Lung microvascular endothelial cell (primary cell): Measurements from ENCODE around the gene REV3L. TPM values are rescaled to one million over a fixed set of nuclear protein-coding genes. Genes with fewer than 3 reads are reported as not detected.
"Not testable (repeated sequence)": the region's sequence is repeated elsewhere in the genome, so short reads cannot be mapped to it uniquely, and the experiment has no call there.

Source experiments
- DNase-seq, 2 donors: peaks; one replicate each; pipeline versions ENCODE4 v3.0.0 to v3.0.0-alpha.2; 2010; ENCODE audit warnings: low read depth in 2 of 2
- total RNA-seq: library from RNA; depleted of rRNA; stranded (reverse); fragments of >200 nt; gene quantifications from 2 replicates; pipeline ENCODE4 v1.2.1, GENCODE V29; 2014

The REV3L gene
- total RNA-seq, 1 donor from 2014 or later: 18.8 TPM

DNA sequence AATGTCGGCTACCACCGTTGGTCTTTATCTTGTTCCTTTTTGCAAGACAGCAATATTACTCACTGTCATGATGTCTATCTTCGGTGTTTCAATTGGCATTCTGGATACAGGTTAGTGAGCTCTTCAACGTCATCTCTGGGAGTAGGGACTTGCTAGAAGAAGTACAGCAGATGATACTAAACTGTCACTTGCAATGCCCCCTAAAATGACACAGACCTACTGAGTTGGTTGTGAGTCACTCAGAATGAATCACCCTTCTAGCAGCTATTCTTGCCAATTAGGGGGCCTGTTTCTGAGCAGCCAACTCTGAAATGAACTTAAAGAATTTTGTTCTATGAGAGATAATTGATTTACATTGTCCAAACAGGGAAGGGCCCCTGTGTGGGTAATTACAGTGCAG is 219.2 kb downstream of the REV3L start:
- DNase-seq: peak; percentile 6 to 76

GRCh38 chr6:111260570-111261298 is 222.3 kb downstream of the REV3L start:
- DNase-seq: no peak

GRCh38 chr6:111259089-111259831 is 223.8 kb downstream of the REV3L start:
- peak; percentile 100 for DNase-seq

- DNase-seq: no peak
Measured at GRCh38 chr6:111258615-111259088, 224.4 kb downstream of the REV3L start.

GRCh38 chr6:111258010-111258409 is 225.0 kb downstream of the REV3L start:
- no peak for DNase-seq

DNA sequence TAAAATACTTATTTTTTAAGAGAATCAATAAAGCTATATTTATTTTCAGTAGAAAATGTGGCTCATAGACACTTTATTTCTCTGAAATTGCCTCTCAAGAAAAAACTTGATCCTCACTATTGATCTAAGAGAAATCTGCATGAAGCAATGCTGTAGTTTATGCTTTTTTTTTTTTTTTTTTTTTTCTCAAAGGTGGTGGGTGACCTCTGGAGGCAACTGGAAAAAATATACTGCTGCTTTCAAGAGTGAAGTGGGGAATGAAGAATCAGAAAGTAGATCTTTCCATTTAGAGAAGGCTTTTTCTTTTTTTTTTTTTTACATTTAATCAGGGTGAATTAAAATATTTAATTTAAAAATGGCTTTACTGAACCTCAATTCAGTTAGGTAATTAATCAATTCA is 226.4 kb downstream of the REV3L start:
- DNase-seq: no peak

DNA sequence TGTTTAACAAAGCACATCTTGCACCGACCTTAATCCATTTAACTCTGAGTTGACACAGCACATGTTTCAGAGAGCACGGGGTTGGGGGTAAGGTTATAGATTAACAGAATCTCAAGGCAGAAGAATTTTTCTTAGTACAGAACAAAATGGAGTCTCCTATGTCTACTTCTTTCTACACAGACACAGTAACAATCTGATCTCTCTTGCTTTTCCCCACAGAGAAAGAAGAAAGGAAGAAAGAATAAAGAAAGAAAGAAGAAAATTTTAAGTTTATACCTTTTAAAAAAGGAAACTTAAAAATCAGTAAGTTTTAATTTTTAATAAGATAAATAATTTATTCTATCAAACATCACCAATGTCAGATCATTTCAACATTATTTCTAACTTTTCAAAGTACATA is 227.2 kb downstream of the REV3L start:
- not testable (repeated sequence) for DNase-seq

DNA sequence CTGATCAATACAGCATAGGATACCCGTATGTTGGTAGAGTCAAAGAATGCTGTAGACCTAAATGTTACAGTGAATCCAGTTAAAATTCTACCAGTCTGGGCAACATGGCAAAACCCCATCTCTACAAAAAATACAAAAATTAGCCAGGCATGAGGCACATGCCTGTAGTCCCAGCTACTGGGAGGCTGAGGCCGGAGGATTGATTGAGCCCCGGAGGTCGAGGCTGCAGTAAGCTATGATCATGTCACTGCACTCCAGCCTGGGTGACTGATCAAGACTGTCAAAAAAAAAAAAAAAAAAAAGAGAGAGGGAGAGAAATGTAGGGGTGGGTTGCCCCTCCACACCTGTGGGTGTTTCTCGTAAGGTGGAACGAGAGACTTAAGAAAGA is 228.2 kb downstream of the REV3L start:
- DNase-seq: no peak

DNA sequence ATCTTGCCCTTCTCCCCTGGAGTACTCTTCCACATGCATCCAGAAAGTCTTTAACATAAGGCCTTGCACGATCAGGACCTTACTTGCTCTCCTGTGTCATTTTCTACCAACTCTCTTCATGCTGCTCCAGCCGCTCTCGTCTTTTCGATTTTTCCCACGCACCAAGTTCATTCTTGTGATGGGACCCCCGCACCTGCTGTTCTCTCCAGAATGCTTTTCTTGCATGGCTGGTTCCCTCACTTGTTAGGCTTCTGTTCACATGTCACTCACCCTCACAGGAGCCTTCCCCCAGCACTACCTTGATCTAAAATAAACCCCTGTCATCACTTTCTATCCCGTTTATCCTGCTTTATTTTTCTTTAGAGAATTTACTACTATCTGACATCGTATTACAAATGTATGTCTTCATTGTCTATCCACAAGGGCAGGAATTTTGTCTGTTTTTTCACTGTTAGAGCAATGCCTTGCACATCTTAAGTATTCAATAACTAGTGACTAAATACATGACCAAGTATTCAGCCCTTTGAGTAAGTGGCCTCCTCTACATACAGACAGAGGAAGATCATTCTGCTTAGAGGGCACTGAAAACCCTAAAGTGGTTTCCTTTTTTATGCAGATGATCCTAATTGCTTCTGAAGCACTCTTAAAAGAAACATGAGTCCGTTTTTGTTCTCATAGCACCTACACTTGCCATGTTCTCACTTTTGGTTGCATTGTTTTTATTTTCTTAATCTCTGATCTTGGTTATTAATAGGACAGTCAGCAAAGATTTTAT is 228.8 kb downstream of the REV3L start:
- no peak for DNase-seq

- no peak for DNase-seq
Measured at GRCh38 chr6:111252726-111253125, 230.3 kb downstream of the REV3L start.

DNA sequence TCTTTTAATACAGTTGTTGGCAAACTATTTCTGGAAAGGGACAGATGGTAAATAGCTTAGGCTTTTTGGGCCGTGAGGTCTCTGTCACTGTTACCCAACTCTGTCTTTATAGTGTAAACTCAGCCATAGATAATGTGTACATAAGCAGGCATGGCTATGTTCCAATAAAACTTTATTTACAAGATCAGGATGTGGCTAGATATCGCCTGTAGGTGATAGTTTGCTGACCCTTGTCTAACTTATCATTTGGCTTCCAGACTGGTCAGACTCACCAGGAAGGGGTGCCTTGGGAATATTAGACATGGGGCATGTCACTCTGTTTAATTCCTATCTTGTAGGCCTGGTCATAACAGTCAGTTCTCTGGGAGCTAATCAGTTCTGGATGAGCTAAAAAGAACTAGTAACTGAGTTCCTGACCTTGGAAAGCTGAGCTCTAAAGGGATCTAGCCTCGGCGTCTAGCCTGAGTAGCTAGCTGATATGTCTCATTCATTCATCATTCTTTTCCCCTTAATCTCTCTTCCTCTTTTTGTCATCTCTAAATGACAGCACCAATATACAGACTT is 232.1 kb downstream of the REV3L start:
- DNase-seq: peak in 1 of 2 donors; percentile 10

Other genes with a start within 250 kb of the REV3L start
- gene TRAF3IP2, start 122.7 kb upstream of the REV3L start, total RNA-seq: 6.7 and 8.7 TPM in 2 replicates